Stimulated activated CD8-positive, alpha-beta memory T cell treated with anti-CD3 and anti-CD28 coated beads, Interleukin-7, amount 100 ng/mL, for 24 hours (primary cell): ENCODE measurements around the gene SPOCK2.
"Not testable (repeated sequence)": the region's sequence is repeated elsewhere in the genome, so short reads cannot be mapped to it uniquely, and the experiment has no call there.

ENCODE experiments used
- DNase-seq: peaks from one replicate; pipeline ENCODE4 v3.0.0-alpha.2; 2020; ENCODE audit warnings: low read depth

SPOCK2 gene, protein sequence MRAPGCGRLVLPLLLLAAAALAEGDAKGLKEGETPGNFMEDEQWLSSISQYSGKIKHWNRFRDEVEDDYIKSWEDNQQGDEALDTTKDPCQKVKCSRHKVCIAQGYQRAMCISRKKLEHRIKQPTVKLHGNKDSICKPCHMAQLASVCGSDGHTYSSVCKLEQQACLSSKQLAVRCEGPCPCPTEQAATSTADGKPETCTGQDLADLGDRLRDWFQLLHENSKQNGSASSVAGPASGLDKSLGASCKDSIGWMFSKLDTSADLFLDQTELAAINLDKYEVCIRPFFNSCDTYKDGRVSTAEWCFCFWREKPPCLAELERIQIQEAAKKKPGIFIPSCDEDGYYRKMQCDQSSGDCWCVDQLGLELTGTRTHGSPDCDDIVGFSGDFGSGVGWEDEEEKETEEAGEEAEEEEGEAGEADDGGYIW

DNA sequence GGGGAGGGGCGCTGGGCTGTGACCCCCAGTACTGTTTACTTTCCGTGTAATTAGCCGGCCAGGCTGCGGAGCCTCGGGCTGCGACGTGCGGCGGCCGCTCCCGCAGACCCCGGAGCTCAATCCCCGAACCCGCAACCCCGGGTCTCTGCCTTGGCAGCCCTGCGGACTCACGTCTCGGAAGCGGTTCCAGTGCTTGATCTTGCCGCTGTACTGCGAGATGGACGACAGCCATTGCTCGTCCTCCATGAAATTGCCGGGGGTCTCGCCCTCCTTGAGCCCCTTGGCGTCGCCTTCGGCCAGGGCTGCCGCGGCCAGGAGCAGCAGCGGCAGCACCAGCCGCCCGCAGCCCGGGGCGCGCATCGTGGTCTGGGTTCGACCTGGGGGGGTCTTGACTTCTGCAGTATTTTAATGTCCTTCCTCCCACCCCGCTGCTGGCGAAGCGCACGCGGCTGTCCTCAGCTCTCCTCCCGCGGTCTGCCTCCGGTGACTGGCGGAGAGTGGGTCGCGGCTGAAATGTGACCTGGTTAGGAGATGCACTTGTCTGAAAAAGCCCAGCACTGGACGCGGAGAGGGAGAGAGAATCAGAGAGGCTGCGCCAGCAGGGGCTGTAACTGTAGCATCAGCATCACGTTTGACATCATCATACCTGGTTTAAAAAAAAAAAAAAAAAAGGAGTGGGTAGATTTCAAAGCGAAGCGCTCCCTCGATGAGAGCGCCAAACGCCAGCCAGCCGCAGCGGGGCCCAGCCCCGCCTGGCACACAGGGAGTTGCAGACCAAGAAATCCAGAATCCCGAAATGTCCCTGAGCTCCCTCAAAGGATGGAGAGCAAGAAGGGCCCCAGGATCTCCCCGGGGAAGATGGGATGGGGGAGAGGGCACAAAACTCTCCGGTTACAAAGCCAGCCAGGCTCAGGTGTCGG lies at the start of gene SPOCK2:
SPOCK2 (minus strand) TSS at position 583 of the 920 bp plus-strand sequence; CDS start at position 360, 223 bp downstream.
- DNase-seq = peak; percentile 22

DNA sequence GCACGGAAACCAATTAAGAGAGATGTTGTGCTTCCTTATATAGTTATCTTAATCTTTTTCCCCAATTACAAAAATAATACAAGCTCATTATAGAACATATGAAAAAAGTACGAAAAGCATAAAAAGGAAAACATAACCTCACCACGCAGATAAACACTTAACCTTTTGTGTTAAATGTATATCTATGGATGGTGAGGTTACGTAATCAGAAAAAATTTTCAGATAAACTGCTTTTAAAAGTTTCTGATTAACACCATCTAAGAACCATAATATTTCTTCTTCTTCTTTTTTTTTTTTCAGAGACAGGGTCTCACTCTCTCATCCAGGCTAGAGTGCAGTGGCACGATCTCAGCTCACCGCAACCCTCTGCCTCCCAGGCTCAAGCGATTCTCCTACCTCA lies 49.2 kb upstream of the SPOCK2 start:
- DNase-seq = no peak

DNA sequence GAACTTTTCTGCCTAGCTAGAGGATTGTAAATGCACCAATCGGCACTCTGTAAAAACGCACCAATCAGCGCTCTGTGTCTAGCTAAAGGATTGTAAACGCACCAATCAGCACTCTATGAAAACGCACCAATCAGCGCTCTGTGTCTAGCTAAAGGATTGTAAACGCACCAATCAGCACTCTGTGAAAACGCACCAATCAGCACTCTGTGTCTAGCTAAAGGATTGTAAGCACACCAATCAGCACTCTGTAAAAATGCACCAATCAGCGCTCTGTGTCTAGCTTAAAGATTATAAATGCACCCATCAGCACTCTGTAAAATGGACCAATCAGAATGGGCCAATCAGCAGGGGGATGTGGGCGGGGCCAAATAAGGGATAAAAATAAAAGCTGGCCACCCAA lies 47.9 kb upstream of the SPOCK2 start:
- not testable (repeated sequence) for DNase-seq

DNA sequence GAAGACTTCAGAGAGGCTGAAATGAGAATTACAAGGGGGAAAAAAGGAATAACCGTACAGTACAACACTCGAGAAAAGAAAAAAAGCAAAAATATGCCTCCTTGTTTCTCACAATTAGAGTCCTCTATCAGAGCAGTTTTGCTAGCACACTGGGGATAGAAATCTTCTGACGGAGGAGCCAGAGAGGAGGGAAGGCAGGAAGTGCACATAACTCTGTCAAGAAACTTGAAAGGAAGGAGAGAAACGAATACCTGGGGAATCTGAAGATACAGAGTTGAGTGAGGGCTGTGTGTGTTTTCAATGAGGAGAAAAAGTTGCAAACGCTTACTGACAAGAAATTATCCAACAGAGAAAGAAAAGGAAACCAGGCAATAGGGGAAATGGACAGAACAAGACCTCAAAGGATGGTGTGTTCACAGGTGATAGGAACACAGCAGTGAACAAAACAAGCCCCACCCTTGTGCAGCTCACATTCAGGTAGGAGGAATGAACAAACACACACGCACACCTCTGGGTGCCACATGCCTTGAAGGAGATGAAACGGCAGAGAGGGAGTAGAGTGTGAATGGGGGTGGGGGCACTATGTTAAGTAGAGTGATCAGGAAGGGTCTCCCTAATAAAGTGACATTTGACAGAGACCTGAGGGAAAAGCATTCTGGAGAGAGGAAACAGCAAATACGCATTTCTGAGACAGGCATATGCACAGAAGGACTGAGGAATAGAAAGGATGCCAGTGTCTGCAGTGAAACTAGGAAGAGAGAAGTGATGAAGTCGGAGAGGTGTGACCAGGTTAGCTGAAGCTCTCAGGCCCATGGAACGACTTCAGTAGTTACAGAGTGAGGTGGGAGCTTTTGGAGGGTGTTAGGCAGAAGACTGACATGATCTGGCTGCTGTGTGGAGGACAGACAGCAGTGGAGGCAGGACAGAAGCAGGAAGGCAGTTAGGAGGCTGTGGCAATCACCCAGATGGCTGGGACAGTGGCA lies 46.7 kb upstream of the SPOCK2 start:
- DNase-seq = no peak

DNA sequence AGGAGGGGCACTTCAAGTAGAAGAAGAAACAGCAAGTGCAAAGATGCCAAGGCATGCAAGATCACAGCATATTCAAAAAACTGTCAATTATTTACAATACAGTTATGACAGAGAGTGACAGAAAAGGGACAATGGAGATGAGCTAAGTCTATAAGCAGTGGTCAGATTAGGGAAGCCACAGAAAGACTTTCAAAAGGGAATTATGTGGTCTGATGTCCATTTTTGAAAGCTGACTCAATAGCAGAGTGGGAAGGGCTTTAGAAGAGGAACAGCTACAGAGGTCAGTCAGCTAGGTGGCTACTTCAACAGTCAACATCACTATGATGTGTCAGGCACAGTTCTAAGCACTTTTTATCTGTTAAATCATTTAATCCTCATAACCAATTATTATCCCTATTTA lies 45.2 kb upstream of the SPOCK2 start:
- no peak for DNase-seq

DNA sequence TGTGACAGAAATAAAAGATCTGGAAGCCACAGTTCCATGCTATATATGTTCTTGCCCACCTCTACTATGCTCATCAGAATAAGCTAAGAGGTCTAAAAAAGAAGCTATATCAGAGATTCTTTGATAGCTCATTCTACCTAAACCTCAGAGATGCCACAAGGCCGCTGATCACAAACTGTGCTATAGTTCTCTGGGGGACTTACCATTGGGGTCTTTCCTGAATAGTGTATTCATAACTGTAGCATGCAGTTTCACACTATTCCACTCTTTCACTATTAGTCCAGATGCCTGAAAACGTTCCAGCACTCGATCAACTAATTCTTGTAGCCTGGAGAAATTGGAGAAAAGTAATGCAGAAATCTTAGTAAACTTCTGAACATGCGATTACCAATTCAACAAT lies 44.5 kb upstream of the SPOCK2 start:
- DNase-seq = no peak

DNA sequence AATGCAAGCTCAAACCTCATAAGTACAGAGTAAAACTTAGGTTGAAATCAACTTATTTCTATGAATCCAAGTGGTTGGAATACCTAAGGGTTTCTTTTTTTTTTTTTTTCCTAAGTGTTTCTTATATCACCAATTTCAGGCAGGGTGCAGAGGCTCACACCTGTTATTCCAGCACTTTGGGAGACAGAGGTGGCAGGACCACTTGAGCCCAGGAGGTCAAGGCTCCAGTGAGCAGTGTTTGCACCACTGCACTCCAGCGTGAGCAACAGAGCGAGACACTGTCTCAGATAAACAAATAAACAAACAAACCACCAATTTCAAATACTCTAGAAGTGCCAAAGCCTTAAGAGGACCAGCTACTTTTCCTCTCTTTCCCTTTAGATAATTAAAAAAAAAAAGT lies 39.2 kb upstream of the SPOCK2 start:
- no peak for DNase-seq

DNA sequence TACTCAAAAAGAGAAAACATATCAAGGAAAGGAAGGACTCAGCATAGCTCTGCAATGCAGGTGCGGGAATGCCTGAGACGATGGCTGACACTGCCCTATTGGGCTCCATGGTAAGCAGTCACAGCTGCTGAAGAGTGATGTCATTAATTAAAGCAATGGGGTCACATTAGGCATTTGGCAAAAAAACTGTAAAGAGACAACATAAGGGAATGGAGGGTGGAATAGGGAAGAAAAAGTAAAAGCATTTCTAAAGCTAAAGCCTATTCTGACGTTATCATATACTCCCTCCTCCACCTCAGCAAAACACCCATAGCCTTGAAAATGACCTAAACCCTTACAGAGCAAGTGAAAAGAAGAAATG lies 38.5 kb upstream of the SPOCK2 start:
- no peak for DNase-seq

DNA sequence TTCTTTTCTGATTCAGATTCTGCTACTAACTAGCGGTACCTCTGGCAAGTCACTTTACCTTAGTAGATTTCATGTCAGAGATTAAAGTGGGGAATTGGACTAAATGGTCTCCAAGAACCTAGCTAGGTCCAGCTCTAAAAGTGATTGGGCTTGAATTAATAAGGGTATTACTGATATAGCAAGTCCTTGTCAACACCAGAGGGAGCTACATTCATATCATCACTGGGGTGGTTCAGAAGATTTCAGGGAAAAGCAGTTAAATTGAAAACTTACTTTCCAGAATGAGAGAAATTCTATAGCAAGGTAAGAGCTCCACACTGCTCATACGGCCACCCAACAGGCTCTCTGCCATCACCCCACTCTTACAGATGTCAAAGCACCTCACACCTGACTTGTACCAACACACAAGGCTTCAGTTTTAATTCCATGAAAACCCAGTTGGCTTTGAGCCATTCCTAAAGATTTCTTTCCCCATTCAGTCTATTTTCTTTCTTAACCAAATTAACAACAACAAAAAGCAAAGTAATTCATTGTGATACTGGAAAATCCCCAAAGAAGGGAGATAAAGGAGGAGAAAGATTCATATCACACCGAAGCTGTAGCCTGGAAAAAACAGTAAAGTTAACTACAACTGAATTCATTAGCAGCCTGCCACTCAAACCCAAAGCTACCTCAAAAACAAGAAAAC lies 38.0 kb upstream of the SPOCK2 start:
- no peak for DNase-seq

DNA sequence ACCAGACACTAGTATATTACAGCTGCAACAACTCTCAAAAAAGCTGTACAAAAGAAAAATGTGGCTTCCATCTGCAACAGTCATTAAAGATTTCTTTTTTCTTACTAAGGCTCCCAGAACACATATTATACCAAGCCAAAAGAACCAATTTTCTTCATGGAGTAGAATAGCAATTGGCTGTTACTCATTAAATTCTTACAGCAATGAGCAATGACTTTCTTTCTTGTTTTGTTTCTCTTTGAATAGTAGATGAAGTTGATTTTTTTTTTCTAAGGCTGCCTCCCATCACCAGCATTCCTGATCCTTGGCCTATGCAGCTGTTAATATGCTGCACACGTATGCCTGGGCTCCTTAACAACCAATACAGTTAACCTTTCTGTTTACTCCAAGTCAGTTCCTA lies 36.6 kb upstream of the SPOCK2 start:
- DNase-seq = no peak

DNA sequence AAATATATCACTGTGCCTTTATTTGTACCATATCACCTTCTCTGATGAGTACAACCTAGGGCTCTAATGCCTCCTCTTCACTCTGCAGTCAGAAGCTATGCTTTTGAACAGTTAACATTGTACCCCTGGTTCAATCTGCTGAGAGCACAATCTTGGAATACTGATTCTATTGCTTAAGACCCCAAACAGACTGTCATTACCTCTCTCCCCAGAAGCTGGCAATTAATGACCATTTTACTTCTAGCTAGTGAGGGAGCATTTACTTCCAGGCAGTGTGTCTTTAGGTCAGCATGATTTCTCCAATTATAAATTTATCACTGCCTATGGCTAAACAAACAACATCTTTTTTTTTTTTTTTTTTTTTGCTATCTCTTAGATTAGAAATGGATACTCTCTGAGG lies 36.0 kb upstream of the SPOCK2 start:
- DNase-seq = no peak

DNA sequence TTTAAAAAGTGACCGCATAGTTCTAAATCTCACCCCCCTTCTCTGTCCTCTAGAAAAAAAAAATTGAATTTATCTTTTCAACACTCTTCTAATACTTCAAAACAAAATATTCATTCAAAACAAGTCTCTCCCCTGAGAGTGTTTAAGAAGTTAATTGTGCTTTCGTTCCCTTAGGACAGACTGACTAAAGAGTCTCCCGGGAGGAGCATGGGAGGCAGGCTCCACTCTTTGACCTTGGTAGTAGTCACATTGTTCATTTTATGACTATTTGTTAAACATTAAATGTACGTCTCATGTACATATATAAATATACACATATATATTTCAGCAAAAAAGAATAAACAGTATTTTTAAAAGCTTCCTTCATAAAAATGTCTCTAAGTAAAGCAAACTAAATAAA lies 35.3 kb upstream of the SPOCK2 start:
- no peak for DNase-seq

DNA sequence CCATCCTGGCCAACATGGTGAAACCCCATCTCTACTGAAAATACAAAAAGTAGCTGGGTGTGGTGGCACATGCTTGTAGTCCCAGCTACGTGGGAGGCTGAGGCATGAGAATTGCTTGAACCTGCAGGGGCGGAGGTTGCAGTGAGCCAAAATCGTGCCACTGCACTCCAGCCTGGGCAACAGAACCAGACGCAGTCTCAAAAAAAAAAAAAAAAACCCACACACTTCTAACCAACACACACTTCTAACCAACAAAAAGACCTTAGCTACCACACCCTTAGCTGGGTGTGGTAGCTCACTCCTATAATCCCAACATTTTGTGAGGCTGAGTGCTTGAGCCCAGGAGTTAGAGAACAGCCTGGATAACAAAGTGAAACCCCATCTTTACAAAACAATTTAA lies 33.9 kb upstream of the SPOCK2 start:
- DNase-seq = no peak

DNA sequence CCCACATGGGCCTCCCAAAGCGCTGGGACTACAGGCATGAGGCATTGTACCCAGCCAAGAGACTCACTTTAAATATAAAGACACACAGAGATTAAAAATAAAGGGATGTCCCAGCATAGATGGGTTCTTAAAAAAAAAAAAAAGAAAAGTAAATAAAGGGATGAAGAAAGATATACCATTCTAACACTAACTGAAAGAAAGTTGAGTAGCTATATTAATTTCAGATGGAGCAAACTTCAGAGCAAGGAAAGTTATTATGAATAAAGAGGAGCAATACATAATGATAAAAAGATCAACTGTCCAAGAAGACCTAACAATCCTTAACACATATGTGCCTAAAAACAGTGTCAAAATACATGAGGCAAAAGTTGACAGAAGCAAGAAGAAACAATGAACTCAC lies 33.0 kb upstream of the SPOCK2 start:
- DNase-seq = no peak

DNA sequence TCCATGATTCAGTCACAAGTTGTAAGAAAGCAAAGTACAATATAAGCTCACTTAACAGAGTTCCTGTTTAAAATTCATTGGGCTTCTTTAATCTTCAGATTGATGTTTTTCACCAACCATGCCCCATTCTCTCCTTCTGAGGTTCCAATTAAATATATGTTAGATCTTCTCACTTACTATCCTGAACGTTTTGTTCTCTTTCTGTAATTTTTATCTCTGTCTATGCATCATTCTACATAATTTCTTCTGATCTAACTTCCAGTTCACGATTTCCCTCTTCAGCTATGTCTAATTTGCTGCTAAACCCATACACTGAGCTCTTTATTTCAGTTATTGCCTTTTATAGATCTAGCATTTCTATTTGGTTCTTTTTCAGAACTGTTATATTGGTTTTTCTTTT lies 28.0 kb upstream of the SPOCK2 start:
- no peak for DNase-seq

DNA sequence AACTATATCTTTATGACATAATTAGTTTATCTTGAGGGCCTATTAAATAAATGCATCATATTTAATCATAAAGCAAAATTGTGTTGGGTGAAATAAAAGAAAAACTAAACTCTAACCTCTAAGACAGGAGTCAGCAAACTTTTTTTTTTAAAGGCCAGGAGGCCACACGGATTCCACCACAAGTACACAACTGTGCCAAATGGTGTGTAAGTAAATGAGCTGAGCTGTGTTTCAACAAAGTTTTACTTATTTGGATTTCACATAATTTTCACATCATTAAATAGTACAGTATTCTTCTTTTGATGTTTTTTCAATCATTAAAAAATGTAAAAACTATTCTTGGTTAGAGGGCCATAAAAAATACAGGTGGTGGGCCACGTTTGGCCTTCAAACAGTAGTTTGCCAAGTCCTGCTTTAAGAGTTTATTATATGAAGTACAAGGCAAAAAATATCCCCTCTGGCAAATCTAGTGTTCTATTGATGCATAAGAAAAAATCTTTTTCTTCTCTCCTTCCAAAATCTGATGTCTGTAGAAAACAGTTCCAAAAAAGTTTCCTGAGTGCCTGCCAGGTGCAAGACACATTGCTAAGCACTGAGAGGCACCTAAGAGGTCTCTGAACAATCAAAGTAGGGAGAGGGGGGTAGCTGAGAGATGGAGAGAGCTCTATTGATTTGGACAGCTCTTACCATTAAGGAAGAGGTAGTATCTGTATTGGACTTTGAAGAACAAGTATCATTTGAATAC lies 26.5 kb upstream of the SPOCK2 start:
- no peak for DNase-seq

DNA sequence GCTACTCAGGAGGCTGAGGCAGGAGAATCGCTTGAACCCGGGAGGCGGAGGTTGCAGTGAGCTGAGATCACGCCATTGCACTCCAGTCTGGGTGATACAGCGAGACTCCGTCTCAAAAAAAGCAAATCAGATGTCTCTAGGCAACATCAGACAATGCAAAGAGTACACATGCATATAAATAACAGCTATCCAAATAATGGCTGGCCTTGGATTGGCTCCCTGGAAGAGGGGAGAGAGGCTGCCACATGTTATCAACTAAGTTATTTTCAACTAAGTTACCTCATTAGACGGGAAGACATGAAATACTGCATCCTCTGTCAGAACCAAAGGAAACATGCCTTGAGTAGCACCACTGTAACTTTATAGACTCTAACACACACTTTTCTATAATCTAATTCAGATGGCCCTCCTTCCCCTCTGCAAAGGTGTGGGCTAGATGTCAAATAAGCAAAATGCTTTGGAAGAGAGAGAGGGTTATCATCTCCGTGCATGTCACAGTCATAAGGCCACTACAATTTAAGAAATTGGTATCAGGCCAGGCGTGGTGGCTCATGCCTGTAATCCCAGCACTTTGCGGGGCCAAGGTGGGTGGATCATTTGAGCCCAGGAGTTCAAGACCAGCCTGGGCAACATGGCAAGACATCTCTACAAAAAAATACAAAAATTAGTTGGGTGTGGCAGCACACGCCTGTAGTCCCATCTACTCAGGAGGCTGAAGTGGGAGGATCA lies 22.5 kb upstream of the SPOCK2 start:
- DNase-seq = no peak

DNA sequence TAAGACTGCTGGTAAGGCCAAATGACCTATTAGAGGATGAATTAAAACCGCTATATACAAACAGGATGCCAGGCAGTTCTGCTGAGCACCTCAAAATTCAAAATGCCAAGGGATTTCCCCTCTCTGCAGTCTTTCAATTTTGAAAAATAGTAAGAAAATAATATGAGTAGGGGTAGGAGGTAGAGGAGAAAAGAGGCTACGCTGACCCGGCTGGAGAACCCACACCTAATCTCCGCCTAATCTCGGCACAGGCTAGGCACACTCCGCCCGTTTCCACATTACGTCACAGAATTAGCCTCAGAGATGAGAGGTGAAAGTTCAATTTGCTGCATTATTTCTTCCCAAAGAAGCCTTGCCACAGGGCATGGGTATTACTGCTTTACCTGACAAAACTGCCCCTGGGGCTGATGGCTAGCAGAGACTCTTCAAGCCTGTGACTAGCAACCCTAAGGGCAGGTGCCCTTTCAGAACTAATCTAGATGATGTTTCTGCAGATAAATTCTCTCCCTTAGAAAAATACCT lies 21.3 kb upstream of the SPOCK2 start:
- DNase-seq = no peak

DNA sequence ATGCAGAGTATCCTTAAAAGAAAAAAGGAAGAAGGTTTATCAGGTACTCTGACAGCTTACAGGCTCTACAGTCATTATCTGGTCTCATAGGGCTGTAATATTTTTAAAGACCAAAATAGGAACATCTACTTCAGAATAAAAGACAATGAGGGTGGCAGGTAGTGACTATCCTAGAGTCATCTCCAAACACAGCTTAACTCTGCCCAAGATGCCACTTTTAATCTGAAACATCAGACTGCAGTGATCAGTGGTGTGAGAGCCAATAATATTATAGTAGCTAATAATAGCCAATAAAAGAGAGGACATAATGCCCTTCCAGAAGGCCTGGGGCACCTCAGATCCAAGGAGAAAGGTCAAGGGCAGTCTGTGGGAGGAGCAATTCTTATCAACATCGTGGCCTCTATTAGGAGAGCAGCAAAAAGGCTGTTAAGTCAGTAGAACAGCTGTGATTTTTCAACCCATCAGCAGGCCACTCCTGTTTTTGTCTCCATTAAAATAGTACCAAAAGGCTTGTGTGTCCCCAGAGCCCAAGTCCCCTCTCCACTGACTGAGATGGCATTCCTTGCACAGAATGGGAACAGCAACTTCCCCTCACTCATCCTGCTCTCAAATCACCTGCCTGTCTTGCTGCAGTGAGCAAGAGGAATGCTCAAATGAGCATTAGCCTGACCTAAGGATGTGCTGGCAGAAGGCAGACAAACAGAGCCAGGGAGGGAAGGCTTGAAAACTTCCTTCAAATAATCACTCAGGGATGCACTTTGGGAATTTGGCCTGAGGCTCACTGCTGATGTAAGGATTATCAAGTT lies 20.7 kb upstream of the SPOCK2 start:
- no peak for DNase-seq
